ENCODE data around the gene TEX2.

DNA sequence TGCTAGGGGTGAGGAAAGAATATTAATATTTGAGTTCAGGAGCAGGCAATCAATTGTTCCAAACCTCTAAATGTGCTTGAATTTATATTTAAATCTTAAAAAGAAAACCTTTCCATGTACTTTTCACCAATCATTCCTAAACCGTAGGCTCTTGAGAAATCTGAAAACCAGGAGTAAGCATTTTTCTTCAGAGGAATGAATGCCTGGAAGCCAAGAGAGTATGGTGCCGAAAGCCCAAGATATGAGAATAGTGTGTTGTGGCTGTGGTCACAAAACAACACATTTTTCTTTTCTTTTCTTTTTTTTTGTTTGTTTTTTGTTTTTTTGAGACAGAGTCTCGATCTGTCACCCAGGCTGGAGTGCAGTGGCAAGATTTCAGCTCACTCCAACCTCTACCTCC is 37.6 kb downstream of the TEX2 start:
- TF ChIP-seq IRF2 (CRISPR knock-in tag; IDR thresholded peaks at IDR 0.05) (no peak), KAT2B (IDR thresholded peaks at IDR 0.05; ENCODE audit: low read depth, low read length) (no peak), SETDB1 (IDR thresholded peaks at IDR 0.05; ENCODE audit: low read length) (no peak), RFX1 (IDR thresholded peaks at IDR 0.05) (no peak)
- TF ChIP-seq, protein P1, sequence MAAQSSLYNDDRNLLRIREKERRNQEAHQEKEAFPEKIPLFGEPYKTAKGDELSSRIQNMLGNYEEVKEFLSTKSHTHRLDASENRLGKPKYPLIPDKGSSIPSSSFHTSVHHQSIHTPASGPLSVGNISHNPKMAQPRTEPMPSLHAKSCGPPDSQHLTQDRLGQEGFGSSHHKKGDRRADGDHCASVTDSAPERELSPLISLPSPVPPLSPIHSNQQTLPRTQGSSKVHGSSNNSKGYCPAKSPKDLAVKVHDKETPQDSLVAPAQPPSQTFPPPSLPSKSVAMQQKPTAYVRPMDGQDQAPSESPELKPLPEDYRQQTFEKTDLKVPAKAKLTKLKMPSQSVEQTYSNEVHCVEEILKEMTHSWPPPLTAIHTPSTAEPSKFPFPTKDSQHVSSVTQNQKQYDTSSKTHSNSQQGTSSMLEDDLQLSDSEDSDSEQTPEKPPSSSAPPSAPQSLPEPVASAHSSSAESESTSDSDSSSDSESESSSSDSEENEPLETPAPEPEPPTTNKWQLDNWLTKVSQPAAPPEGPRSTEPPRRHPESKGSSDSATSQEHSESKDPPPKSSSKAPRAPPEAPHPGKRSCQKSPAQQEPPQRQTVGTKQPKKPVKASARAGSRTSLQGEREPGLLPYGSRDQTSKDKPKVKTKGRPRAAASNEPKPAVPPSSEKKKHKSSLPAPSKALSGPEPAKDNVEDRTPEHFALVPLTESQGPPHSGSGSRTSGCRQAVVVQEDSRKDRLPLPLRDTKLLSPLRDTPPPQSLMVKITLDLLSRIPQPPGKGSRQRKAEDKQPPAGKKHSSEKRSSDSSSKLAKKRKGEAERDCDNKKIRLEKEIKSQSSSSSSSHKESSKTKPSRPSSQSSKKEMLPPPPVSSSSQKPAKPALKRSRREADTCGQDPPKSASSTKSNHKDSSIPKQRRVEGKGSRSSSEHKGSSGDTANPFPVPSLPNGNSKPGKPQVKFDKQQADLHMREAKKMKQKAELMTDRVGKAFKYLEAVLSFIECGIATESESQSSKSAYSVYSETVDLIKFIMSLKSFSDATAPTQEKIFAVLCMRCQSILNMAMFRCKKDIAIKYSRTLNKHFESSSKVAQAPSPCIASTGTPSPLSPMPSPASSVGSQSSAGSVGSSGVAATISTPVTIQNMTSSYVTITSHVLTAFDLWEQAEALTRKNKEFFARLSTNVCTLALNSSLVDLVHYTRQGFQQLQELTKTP (IDR thresholded peaks at IDR 0.05; ENCODE audit: low read depth in 1 of 2, partially characterized antibody in 2 of 2) = no peak
